ENCODE measurements around the gene RASL10A. TPM values are rescaled to one million over a fixed set of nuclear protein-coding genes. Genes with fewer than 3 reads are reported as not detected.

RASL10A gene
- total and polyA plus RNA-seq, 2 experiments from 2014 or later = 1.6 to 3.0 TPM

- Histone ChIP-seq H2AFZ (no peak overlapping the region), H3F3A (replicated peaks; ENCODE audit: low read depth) (no peaks in the 10 kb centered on the region), H3K36me3 (ENCODE audit: insufficient read depth) (peaks cover 8% of the 10 kb centered on the region; the same call in 1 of the 2 replicates), H3K27me3 (ENCODE audit: insufficient read depth) (no peaks in the 10 kb centered on the region), H3K79me2 (replicated peaks; ENCODE audit: insufficient read depth) (no peaks in the 10 kb centered on the region), H3K4me2 (no peak overlapping the region), H3K4me3 (no peak overlapping the region), H3K27ac (ENCODE audit: low read depth) (no peak overlapping the region), H3K4me1 (ENCODE audit: insufficient read depth) (no peaks in the 10 kb centered on the region), H3K9me2 (ENCODE audit: insufficient read depth) (no peaks in the 10 kb centered on the region), H4K20me1 (replicated peaks; ENCODE audit: insufficient read depth) (no peaks in the 10 kb centered on the region; the same call in 1 of the 2 replicates)
- Mint-ChIP-seq H3K4me3 (no peak overlapping the region), H3K4me1 (no peaks in the 10 kb centered on the region), H3K27me3 (ENCODE audit: insufficient read depth, low read depth, poor library complexity) (peaks cover 7% of the 10 kb centered on the region), H3K36me3 (ENCODE audit: low read depth) (peaks cover 37% of the 10 kb centered on the region), H3K27ac (no peak overlapping the region), H3K9me3 (no peaks in the 10 kb centered on the region)
- ATAC-seq = no peak
- DNase-seq (ENCODE audit: low spot score) = no peak
- TF ChIP-seq STAT1 (IDR thresholded peaks at IDR 0.05; ENCODE audit: unreplicated experiment) (no peak), JUNB (IDR thresholded peaks at IDR 0.05; ENCODE audit: unreplicated experiment) (no peak), POLR2AphosphoS5 (IDR thresholded peaks at IDR 0.05; ENCODE audit: low read depth) (no peak), EZH2phosphoT487 (IDR thresholded peaks at IDR 0.05; ENCODE audit: unreplicated experiment) (no peak), NANOG (IDR thresholded peaks at IDR 0.05; ENCODE audit: borderline replicate concordance) (no peak), ZNF331 (CRISPR knock-in tag; IDR thresholded peaks at IDR 0.05; ENCODE audit: low read depth) (no peak), EZH2 (IDR thresholded peaks at IDR 0.05; ENCODE audit: low read depth, unreplicated experiment) (no peak), ETS1 (IDR thresholded peaks at IDR 0.05) (no peak), ZNF462 (CRISPR knock-in tag; IDR thresholded peaks at IDR 0.05) (no peak), CREB1 (CRISPR knock-in tag; IDR thresholded peaks at IDR 0.05; ENCODE audit: low read depth) (no peak), ZNF114 (CRISPR knock-in tag; IDR thresholded peaks at IDR 0.05) (no peak), CTCF (conservative IDR thresholded peaks at IDR 0.05; ENCODE audit: low read depth in 2 of 2) (no peak), REST (IDR thresholded peaks at IDR 0.05; ENCODE audit: unreplicated experiment) (no peak)
Measured at GRCh38 chr22:29336751-29337490, 21.4 kb upstream of the RASL10A start.

All from GM23338 (cell line).